WI38 (cell line): ENCODE measurements around the gene PUS7.
"Not testable (repeated sequence)": the region's sequence is repeated elsewhere in the genome, so short reads cannot be mapped to it uniquely, and the experiment has no call there.

Source experiments
- H3K4me3 ChIP-seq: 2 replicates; pipeline ENCODE4 v1.5.1; 2011; ENCODE audit warnings: low read depth, mild to moderate bottlenecking, control low read depth, low read length
- CTCF ChIP-seq: IDR thresholded peaks from 2 replicates; pipeline ENCODE4 v1.5.1; 2012; ENCODE audit warnings: low read depth, mild to moderate bottlenecking, control low read depth, low read length

Gene PUS7

DNA sequence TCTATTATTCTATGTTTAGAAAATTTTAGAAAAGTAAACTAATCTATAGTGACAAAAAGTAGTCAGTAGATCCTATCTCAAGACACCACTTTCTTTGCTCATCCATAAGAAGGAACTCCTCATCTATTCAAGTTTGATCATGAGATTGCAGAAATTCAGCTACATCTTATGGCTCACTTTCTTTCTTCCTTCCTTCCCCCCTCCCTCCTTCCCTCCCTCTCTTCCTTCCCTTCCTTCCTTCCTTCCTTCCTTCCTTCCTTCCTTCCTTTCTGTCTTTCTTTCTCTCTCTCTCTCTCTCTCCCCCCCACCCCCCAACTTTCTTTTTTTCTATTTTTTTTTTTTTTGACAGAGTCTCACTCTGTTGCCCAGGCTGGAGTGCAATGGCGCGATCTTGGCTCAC, 98.1 kb downstream of the PUS7 start:
- no peak for TF ChIP-seq CTCF
- H3K4me3 ChIP-seq, result no peak overlapping the region

DNA sequence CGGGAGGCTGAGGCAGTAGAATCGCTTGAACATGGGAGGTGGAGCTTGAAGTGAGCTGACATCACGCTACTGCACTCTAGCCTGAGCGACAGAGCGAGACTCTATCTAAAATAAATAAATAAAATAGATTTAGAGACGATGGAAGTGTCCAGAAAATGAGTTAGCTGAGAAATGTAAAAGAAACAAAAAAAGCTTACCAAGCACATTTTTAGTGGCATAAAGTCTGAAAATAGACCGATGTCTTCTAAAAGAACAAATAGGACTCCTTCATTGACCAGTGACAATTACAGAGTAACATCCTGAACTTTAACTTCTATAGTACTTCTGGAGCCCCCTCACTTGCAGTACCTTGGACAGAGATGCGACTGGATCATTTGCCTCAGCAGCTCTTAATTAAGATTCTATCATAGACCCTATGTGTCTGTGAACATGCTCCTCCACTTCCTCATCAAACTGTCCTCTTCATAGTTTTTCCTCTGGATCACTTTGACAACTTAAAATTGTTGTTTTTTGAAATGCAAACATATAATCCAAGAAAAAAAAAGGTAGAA, 108.1 kb downstream of the PUS7 start:
- no peak for TF ChIP-seq CTCF
- no peak overlapping the region for H3K4me3 ChIP-seq

DNA sequence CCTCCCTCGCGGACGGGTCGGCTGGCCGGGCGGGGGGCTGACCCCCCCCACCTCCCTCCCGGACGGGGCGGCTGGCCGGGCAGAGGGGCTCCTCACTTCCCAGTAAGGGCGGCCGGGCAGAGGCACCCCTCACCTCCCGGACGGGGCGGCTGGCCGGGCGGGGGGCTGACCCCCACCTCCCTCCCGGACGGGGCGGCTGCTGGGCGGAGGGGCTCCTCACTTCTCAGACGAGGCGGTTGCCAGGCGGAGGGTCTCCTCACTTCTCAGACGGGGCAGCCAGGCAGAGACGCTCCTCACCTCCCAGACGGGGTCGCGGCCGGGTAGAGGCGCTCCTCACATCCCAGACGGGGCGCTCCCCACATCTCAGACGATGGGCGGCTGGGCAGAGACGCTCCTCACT, 111.3 kb downstream of the PUS7 start:
- not testable (repeated sequence) for H3K4me3 ChIP-seq

DNA sequence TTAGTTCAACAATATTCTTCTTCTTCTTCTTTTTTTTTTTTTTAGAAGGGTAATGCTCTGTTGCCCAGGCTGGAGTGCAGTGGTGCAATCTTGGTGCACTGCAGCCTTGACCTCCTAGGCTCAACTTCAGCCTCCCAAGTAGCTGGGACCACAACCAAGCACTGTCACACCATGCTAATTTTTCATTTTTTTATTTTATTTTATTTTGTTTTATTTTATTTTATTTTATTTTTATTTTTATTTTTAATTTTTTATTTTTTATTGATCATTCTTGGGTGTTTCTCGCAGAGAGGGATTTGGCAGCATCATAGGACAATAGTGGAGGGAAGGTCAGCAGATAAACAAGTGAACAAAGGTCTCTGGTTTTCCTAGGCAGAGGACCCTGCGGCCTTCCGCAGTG, 112.3 kb downstream of the PUS7 start:
- H3K4me3 ChIP-seq, result not testable (repeated sequence)

DNA sequence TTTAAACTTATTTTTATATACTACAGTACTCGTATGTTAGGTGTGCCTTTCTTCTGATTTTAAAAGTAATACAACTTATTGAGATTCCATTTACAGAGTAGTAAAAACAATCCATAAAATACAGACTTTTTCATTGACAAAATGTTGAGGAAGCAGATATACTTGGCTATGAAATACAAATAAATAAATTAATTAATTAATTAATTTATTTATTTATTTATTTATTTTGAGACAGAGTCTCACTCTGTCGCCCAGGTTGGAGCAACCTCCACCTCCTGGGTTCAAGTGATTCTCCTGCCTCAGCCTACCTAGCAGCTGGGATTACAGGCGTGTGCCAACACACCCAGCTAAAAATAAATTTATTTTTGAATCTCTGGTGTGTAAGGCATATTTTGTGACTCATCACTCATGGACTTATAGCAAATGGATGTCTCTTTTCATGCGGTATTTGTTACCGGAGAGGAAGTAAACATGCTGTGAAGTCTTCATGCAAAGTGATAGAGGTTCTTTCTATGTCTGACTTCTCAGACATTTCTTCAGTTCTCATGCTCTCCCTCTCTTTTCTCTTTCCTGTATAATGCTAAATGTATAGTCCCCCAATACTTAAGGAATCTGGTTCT, 113.2 kb downstream of the PUS7 start:
- no peak overlapping the region for H3K4me3 ChIP-seq
- no peak for TF ChIP-seq CTCF
